Motor neuron (in vitro differentiated cells): Measurements from ENCODE around the gene TXNDC16. TPM values are rescaled to one million over a fixed set of nuclear protein-coding genes. Genes with fewer than 3 reads are reported as not detected.
A peak's percentile ranks its signal among the peaks of the same experiment; 100 is the strongest.
"Not testable (repeated sequence)": the region's sequence is repeated elsewhere in the genome, so short reads cannot be mapped to it uniquely, and the experiment has no call there.

ENCODE experiments used
- ATAC-seq, 8 experiments: fragments of 200-7000 bp; cut with Tn5 transposase; replicated peaks in 6 of 8; 2 replicates each; pipeline ENCODE4 v1.8.0; 2021; ENCODE audit warnings: mild to moderate bottlenecking in 8 of 8, moderate library complexity in 8 of 8
- H3K27ac ChIP-seq, 2 donors: fragments of 250-450 bp; sonication (Bioruptor Pico); 2 replicates each; pipeline ENCODE4 v1.9.0; 2021; ENCODE audit warnings: antibody characterized with exemption in 2 of 2, mild to moderate bottlenecking in 2 of 2, moderate library complexity in 1 of 2
- H3K4me1 ChIP-seq, 2 donors: fragments of 250-450 bp; sonication (Bioruptor Pico); replicated peaks in 1 of 2; 2 replicates each; pipeline ENCODE4 v1.6.1; 2021; ENCODE audit warnings: antibody characterized with exemption in 2 of 2, mild to moderate bottlenecking in 2 of 2, moderate library complexity in 1 of 2
- H3K4me3 ChIP-seq, 5 donors: fragments of 250-450 bp; sonication (Bioruptor Pico); 2 replicates each; pipeline ENCODE4 v1.9.0; 2021; ENCODE audit warnings: antibody characterized with exemption in 5 of 5, mild to moderate bottlenecking in 5 of 5, moderate library complexity in 4 of 5
- WGBS, 10 experiments: fragments of 450-650 bp; shearing (Covaris generic); methylation state at CpG; one replicate each; pipeline ENCODE4 v1.0.0; 2022; 5-methylcytosine and 5-hydroxymethylcytosine counted together
- in situ Hi-C, 9 experiments: fragments of 400-800 bp; cut with MboI; loops; one replicate each; pipeline ENCODE4 v1.15.0; 2021; ENCODE audit warnings: low sequenced_read_pairs in 9 of 9, low pct_unique_long_range_greater_than_20kb in 2 of 9; ENCODE audit not compliant: unreplicated experiment in 9 of 9
- total RNA-seq, 8 experiments: library from RNA; unstranded; fragments of 300-600 nt; gene quantifications; 2 replicates each; pipeline versions ENCODE4 v1.2.3 to v1.2.4, GENCODE V29; 2022

TXNDC16 gene, protein sequence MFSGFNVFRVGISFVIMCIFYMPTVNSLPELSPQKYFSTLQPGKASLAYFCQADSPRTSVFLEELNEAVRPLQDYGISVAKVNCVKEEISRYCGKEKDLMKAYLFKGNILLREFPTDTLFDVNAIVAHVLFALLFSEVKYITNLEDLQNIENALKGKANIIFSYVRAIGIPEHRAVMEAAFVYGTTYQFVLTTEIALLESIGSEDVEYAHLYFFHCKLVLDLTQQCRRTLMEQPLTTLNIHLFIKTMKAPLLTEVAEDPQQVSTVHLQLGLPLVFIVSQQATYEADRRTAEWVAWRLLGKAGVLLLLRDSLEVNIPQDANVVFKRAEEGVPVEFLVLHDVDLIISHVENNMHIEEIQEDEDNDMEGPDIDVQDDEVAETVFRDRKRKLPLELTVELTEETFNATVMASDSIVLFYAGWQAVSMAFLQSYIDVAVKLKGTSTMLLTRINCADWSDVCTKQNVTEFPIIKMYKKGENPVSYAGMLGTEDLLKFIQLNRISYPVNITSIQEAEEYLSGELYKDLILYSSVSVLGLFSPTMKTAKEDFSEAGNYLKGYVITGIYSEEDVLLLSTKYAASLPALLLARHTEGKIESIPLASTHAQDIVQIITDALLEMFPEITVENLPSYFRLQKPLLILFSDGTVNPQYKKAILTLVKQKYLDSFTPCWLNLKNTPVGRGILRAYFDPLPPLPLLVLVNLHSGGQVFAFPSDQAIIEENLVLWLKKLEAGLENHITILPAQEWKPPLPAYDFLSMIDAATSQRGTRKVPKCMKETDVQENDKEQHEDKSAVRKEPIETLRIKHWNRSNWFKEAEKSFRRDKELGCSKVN
- 10 to 100 TPM in 5 of 8 experiments, 1 to 10 TPM in 3; 2.3 to 24.0 (median 16.3) TPM for total RNA-seq

GRCh38 chr14:52552063-52552988 lies at the start of gene TXNDC16, which contains the start of gene GPR137C:
Gene TXNDC16 (minus strand): TSS chr14:52552505. CDS start chr14:52543557, 8,948 bp downstream.
Gene GPR137C (plus strand): TSS chr14:52552836. CDS start chr14:52553148, 312 bp downstream.
- peak; percentile 91 to 94 (median 92) for ATAC-seq
- H3K4me1 ChIP-seq = peaks cover 0 to 9% of the 10 kb centered on the region in 2 donors
- H3K4me3 ChIP-seq = peak within 1 kb of the TSS; percentile 56 to 75 (median 68)
- 0 to 4% (median 0%) methylated on average over 2 to 8 of the region's 81 CpGs; no CpG with 5 or more reads in 5 of the 10 experiments for WGBS, 10 experiments
- in situ Hi-C loops = no loop called here
- H3K27ac ChIP-seq = peak within 1 kb of the TSS; percentile 54 to 90

DNA sequence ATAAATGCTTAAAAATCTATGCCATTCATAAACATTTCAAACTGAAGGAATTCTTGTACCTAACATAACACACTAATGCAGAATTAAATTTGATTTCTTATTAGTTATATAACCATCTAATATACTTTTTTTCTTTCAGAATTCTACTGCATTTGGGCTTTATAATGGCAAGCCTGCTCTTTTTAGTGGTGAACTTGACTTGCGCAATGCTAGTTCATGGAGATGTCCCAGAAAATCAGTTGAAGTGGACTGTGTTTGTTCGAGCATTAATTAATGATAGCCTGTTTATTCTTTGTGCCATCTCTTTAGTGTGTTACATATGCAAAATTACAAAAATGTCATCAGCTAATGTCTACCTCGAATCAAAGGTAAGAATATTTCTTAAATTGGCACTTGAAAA lies 47.7 kb upstream of the TXNDC16 start:
- Histone ChIP-seq H3K27ac (no peak overlapping the region), H3K4me1 (no peaks in the 10 kb centered on the region), H3K4me3 (no peak overlapping the region)
- ATAC-seq = no peak
- in situ Hi-C loops = no loop called here
- WGBS, 10 experiments = 0 to 100% (median 84%) methylated on average over 1 to 3 of the region's 3 CpGs

DNA sequence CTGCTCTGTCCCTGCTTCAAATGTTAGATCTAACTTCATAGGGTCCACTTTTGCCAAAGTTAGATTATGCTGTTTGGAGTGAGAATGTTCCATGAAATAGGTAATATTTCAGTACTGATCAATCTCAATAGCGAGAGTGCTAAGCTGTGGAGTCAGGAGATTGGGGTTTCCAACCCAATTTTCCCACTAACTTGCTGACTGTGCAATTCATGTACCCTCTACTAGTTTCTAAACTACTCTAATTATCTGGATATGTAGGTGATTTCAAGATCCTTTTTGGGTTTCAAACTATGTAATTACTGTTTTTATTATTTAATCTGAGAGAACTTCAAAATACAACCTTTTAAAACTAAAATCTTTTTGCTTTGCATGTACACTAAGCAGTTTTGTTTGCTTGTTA lies 46.3 kb upstream of the TXNDC16 start:
- Histone ChIP-seq H3K4me1 (no peaks in the 10 kb centered on the region), H3K27ac (no peak overlapping the region), H3K4me3 (no peak overlapping the region)
- in situ Hi-C loops = no loop called here
- WGBS, 10 experiments = 60 to 100% (median 100%) methylated on average over 1 of the region's 1 CpG; no CpG with 5 or more reads in 2 of the 10 experiments
- ATAC-seq = no peak

DNA sequence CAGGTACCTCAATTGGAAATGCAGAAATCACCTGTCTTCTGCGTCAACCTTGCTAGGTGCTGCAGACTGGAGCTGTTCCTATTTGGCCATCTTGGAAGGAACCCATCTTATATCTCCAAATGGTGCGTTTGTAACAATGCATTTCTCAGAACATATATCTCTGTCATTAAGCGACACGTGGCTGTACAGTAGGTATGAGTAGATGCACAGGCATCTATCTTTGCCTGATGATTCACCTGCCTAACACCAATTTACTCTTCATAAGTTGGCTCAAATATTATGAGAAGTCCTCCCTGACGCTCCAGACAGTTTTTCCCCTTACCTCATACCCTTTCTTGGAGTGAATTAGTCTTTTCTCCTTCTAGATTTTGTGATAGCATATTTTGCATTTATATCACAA lies 44.6 kb upstream of the TXNDC16 start:
- ATAC-seq = no peak
- no peak overlapping the region for H3K4me3 ChIP-seq
- no peak overlapping the region for H3K27ac ChIP-seq
- in situ Hi-C loops = no loop called here
- WGBS, 10 experiments = 75 to 100% (median 94%) methylated on average over 2 to 5 of the region's 5 CpGs; no CpG with 5 or more reads in 4 of the 10 experiments
- H3K4me1 ChIP-seq = no peaks in the 10 kb centered on the region

GRCh38 chr14:52596320-52596719 lies 44.0 kb upstream of the TXNDC16 start:
- no peak overlapping the region for H3K27ac ChIP-seq
- no peak for ATAC-seq
- in situ Hi-C loops = no loop called here
- no peaks in the 10 kb centered on the region for H3K4me1 ChIP-seq
- H3K4me3 ChIP-seq = no peak overlapping the region
- WGBS, 10 experiments = 71 to 100% methylated on average over 1 to 2 of the region's 10 CpGs; no CpG with 5 or more reads in 8 of the 10 experiments

DNA sequence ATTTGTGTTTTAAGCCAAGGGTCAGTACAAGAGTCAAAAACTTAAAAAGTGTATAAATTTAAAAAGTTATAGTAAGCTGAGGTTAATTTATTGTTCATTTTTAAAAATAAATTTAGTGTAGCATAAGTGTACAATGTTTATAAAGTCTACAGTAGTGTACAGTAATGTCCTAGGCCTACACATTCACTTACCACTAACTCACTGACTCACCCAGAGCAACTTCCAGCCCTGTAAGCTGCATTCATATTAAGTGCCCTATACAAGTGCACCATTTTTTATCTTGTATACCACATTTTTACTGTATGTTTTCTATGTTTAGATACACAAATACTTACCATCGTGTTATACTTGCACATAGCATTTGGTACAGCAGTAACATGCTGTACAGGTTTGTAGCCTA lies 38.0 kb upstream of the TXNDC16 start:
- no peaks in the 10 kb centered on the region for H3K4me1 ChIP-seq
- H3K27ac ChIP-seq = no peak overlapping the region
- ATAC-seq = no peak
- WGBS, 10 experiments = 33 to 100% (median 90%) methylated on average over 1 of the region's 1 CpG; no CpG with 5 or more reads in 3 of the 10 experiments
- in situ Hi-C loops = no loop called here
- H3K4me3 ChIP-seq = no peak overlapping the region

DNA sequence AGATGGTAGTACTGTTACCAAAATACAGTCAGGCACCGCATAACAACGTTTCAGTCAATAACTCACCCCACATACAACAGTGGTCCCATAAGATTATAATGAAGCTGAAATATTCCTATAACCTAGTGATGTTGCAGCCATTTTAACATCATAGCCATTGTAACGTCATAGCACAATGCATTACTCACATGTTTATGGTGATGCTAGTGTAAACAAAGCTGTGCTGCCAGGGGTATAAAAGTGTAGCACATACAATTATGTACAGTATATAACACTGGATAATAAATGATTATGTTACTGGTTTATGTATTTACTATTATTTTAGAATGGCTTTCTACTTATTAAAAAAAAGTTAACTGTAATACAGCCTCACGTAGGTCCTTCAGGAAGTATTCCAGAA lies 37.3 kb upstream of the TXNDC16 start:
- 38 to 100% (median 76%) methylated on average over 1 to 4 of the region's 4 CpGs; no CpG with 5 or more reads in 1 of the 10 experiments for WGBS, 10 experiments
- H3K4me3 ChIP-seq = no peak overlapping the region
- H3K4me1 ChIP-seq = no peaks in the 10 kb centered on the region
- in situ Hi-C loops = no loop called here
- no peak for ATAC-seq
- H3K27ac ChIP-seq = no peak overlapping the region

- in situ Hi-C loops = no loop called here
- Histone ChIP-seq H3K4me3 (no peak overlapping the region), H3K27ac (no peak overlapping the region), H3K4me1 (no peaks in the 10 kb centered on the region)
- peak in 1 of 8 experiments; percentile 15 for ATAC-seq
Observed at GRCh38 chr14:52583544-52583943, 31.2 kb upstream of the TXNDC16 start.

DNA sequence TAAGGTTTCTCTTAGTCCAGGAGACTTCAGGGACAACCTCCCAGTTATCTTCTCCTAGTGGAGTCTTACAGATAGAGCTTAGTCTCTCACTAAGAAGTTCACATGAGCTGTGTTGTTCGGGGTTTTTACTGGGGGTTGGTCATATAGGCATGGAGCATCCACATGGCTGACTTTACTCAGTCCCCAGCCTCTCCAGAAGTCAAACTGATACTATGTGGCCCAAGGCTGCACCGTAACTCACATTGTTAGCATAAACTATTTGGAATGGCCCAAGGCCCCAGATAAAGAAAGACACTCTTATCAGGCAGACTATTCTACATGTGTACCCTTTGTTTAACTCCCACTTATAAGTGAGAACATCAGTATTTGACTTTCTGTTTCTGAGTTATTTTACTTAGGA lies 23.6 kb upstream of the TXNDC16 start:
- no peak for ATAC-seq
- no peak overlapping the region for H3K4me3 ChIP-seq
- no peak overlapping the region for H3K27ac ChIP-seq
- WGBS, 10 experiments = 71 to 100% (median 100%) methylated on average over 1 to 2 of the region's 2 CpGs; no CpG with 5 or more reads in 5 of the 10 experiments
- no peaks in the 10 kb centered on the region for H3K4me1 ChIP-seq
- in situ Hi-C loops = no loop called here

- H3K4me1 ChIP-seq, H3K27ac ChIP-seq, ATAC-seq, in situ Hi-C loops, H3K4me3 ChIP-seq: not testable (repeated sequence)
- WGBS, 10 experiments = 60 to 100% (median 96%) methylated on average over 1 to 5 of the region's 7 CpGs; no CpG with 5 or more reads in 5 of the 10 experiments
Observed at GRCh38 chr14:52568454-52568853, 16.1 kb upstream of the TXNDC16 start.

- WGBS, 10 experiments = 10 to 90% (median 65%) methylated on average over 1 to 2 of the region's 2 CpGs; no CpG with 5 or more reads in 4 of the 10 experiments
- Histone ChIP-seq H3K27ac (no peak overlapping the region), H3K4me1 (no peaks in the 10 kb centered on the region), H3K4me3 (no peak overlapping the region)
- peak in 4 of 8 experiments; percentile 21 to 94 (median 66) for ATAC-seq
- in situ Hi-C loops = no loop called here
Observed at GRCh38 chr14:52563120-52563519, 10.8 kb upstream of the TXNDC16 start.

DNA sequence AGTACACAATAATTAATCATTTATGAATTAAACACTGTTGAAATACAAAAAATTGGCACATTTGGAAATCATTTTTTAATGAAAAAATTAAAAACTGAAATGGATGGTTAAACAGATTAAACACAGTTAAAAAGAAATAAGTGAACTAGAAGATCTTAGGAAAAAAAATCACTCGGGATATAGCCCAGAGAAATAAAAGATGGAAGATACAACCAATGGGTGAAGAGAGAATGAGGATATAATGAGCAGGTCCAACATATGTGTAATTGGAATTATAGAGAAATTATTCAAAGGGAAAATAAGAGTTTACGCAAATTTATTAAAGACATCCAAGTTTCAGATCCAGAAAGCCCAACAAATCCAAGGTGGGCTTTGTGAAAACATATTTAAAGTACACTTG lies 6.4 kb upstream of the TXNDC16 start:
- 38 to 100% (median 90%) methylated on average over 1 to 2 of the region's 2 CpGs; no CpG with 5 or more reads in 1 of the 10 experiments for WGBS, 10 experiments
- in situ Hi-C loops = no loop called here
- peaks cover 0 to 3% of the 10 kb centered on the region in 2 donors for H3K4me1 ChIP-seq
- no peak overlapping the region for H3K27ac ChIP-seq
- H3K4me3 ChIP-seq = no peak overlapping the region
- ATAC-seq = no peak
